ENCODE measurements around the gene TNFRSF13B.

The TNFRSF13B gene

GRCh38 chr17:16943541-16944333 lies 28.2 kb downstream of the TNFRSF13B start:
- H3K4me1 ChIP-seq (ENCODE audit: control insufficient read depth, insufficient read depth, low read length) = no peaks in the 10 kb centered on the region
- H3K4me3 ChIP-seq (ENCODE audit: low read depth, low read length) = no peak overlapping the region
- H3K9ac ChIP-seq (ENCODE audit: low read depth, low read length) = no peak overlapping the region
- no peaks in the 10 kb centered on the region for H3K9me3 ChIP-seq (ENCODE audit: control insufficient read depth, insufficient read depth, low read length)
- H3K27me3 ChIP-seq (ENCODE audit: control insufficient read depth, insufficient read depth, low read length) = no peaks in the 10 kb centered on the region
- H3K36me3 ChIP-seq (ENCODE audit: control insufficient read depth, insufficient read depth, low read length) = no peaks in the 10 kb centered on the region

GRCh38 chr17:16943032-16943352 lies 28.9 kb downstream of the TNFRSF13B start:
- Histone ChIP-seq H3K9me3 (ENCODE audit: control insufficient read depth, insufficient read depth, low read length) (no peaks in the 10 kb centered on the region), H3K4me3 (ENCODE audit: low read depth, low read length) (no peak overlapping the region), H3K9ac (ENCODE audit: low read depth, low read length) (no peak overlapping the region), H3K4me1 (ENCODE audit: control insufficient read depth, insufficient read depth, low read length) (no peaks in the 10 kb centered on the region), H3K36me3 (ENCODE audit: control insufficient read depth, insufficient read depth, low read length) (no peaks in the 10 kb centered on the region), H3K27me3 (ENCODE audit: control insufficient read depth, insufficient read depth, low read length) (no peaks in the 10 kb centered on the region)

DNA sequence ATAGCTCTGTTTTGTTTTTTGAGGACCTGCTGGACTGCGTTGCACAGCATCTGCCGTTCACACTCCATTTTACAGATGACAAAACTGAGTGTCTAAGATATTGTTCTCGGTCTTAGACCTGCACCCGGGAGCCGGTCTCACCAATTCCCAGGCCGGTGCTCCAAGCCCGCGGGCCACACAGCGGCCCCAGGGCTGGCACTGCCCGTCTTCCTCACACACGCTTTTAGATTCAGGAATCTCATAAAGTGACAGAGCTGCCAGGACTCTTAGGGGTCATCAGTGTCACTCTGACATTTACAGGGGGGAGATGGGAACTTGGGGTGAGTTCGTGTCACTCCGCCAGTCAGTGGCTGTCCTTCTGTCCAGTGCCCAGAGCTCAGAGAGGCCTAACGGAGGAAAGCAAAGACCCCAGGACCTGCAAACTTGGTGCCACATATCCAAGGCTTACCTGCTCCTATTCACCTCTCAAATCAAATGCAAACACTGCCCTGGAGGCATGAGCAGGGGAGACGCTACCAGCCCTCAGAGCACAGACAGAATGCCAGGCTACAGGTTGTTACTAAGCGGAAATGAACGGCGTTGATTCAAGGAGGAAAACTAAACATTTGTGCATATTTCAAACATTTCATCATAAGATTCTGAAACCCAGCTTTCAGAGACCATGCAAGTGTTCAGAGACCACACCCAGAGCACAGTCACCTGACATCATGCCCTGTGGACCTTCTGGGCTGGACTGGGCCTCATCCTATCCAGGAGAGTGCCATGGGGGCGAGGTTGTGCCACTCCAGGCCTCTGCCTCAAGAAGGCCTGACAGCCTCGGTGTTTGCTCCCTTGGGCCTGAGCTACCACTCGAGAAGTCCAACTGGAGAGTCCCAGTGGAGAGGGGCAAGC lies 29.5 kb downstream of the TNFRSF13B start:
- Histone ChIP-seq H3K27me3 (ENCODE audit: control insufficient read depth, insufficient read depth, low read length) (no peaks in the 10 kb centered on the region), H3K36me3 (ENCODE audit: control insufficient read depth, insufficient read depth, low read length) (no peaks in the 10 kb centered on the region), H3K9ac (ENCODE audit: low read depth, low read length) (no peak overlapping the region), H3K4me1 (ENCODE audit: control insufficient read depth, insufficient read depth, low read length) (no peaks in the 10 kb centered on the region), H3K9me3 (ENCODE audit: control insufficient read depth, insufficient read depth, low read length) (no peaks in the 10 kb centered on the region), H3K4me3 (ENCODE audit: low read depth, low read length) (no peak overlapping the region)

- no peaks in the 10 kb centered on the region for H3K9me3 ChIP-seq (ENCODE audit: control insufficient read depth, insufficient read depth, low read length)
- no peaks in the 10 kb centered on the region for H3K36me3 ChIP-seq (ENCODE audit: control insufficient read depth, insufficient read depth, low read length)
- H3K4me3 ChIP-seq (ENCODE audit: low read depth, low read length) = no peak overlapping the region
- H3K27me3 ChIP-seq (ENCODE audit: control insufficient read depth, insufficient read depth, low read length) = no peaks in the 10 kb centered on the region
- H3K9ac ChIP-seq (ENCODE audit: low read depth, low read length) = no peak overlapping the region
- no peaks in the 10 kb centered on the region for H3K4me1 ChIP-seq (ENCODE audit: control insufficient read depth, insufficient read depth, low read length)
Measured at GRCh38 chr17:16941072-16942036, 30.6 kb downstream of the TNFRSF13B start.

DNA sequence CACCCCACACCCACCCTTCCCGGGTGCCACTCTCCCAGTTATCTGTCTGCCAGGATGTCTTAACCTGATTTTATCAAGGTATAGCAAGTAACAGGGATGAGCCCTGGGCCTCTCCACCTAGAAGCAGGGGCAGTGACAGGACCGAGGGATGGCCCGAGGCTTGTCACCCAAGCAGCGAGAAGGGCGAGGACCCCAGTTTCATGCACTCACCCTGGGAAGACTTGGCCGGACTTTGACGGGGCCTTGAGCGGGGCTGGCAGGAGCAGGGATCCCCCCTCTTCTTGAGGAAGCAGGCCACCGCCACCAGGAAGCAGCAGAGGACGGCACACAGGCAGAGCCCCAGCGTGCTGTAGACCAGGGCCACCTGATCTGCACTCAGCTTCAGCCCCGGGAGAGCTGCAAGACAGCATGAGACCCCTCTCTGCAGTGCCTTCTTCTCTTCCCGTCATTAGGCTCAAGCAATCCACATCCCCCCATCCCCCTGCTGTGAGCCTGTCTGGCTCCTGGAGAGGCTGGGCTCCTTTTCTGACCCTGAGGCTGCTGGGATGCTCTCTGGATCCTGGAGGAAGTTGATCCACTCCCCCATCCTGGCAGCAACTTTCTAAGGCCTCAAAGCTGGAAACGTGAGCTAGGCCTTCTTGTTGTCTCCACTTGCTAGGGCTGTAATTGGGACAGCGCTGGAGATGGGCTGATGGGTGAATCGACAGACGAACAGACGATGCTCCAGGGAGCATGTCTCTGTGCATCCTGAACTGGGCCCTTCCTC lies 31.6 kb downstream of the TNFRSF13B start:
- H3K9ac ChIP-seq (ENCODE audit: low read depth, low read length) = no peak overlapping the region
- no peak overlapping the region for H3K4me3 ChIP-seq (ENCODE audit: low read depth, low read length)
- H3K9me3 ChIP-seq (ENCODE audit: control insufficient read depth, insufficient read depth, low read length) = no peaks in the 10 kb centered on the region
- H3K4me1 ChIP-seq (ENCODE audit: control insufficient read depth, insufficient read depth, low read length) = no peaks in the 10 kb centered on the region
- no peaks in the 10 kb centered on the region for H3K27me3 ChIP-seq (ENCODE audit: control insufficient read depth, insufficient read depth, low read length)
- no peaks in the 10 kb centered on the region for H3K36me3 ChIP-seq (ENCODE audit: control insufficient read depth, insufficient read depth, low read length)

DNA sequence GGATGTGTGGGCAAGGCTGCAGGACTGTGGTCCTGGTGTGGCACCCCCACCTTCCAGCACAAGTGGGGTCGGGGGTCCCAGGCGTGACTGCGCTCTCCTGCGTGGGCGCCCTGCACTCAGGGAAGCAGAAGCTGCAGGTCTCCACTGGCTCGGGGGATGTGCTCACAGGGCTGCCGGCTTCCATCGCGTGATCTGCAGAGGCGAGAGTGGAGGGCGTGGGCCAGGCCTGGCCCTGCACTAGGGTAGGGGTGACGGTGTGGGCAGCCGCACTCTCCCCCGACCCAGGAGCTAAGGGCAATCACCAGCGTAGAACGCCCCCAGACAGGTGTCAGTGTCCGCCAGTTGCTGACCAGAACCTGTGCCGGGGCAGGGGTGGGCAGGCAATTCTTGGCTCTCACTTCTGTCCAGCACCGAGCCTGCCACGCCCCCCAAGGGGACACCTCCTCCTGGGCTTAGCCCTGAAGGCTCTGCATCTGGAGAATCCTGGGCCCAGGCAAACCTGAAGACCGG lies 32.3 kb downstream of the TNFRSF13B start:
- Histone ChIP-seq H3K4me1 (ENCODE audit: control insufficient read depth, insufficient read depth, low read length) (no peaks in the 10 kb centered on the region), H3K36me3 (ENCODE audit: control insufficient read depth, insufficient read depth, low read length) (no peaks in the 10 kb centered on the region), H3K27me3 (ENCODE audit: control insufficient read depth, insufficient read depth, low read length) (no peaks in the 10 kb centered on the region), H3K9ac (ENCODE audit: low read depth, low read length) (no peak overlapping the region), H3K9me3 (ENCODE audit: control insufficient read depth, insufficient read depth, low read length) (no peaks in the 10 kb centered on the region), H3K4me3 (ENCODE audit: low read depth, low read length) (no peak overlapping the region)

DNA sequence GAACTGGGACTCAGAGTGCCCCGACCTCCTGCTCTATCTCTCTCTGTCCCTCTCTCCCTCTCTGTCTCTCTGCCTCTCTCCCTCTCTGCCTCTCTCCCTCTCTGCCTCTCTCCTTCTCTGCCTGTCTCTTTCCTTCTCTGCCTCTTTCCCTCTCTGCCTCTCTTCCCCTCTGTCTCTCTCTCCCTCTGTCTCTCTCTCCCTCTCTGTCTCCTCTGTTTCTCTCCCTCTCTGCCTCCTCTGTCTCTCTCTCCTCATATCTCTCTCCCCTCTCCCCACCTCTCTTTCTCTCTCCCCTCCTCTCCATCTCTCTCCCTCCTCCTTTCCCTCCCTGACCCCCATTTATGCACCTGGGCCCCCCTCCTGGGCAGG lies 32.7 kb downstream of the TNFRSF13B start:
- Histone ChIP-seq H3K27me3 (ENCODE audit: control insufficient read depth, insufficient read depth, low read length) (no peaks in the 10 kb centered on the region), H3K36me3 (ENCODE audit: control insufficient read depth, insufficient read depth, low read length) (no peaks in the 10 kb centered on the region)

DNA sequence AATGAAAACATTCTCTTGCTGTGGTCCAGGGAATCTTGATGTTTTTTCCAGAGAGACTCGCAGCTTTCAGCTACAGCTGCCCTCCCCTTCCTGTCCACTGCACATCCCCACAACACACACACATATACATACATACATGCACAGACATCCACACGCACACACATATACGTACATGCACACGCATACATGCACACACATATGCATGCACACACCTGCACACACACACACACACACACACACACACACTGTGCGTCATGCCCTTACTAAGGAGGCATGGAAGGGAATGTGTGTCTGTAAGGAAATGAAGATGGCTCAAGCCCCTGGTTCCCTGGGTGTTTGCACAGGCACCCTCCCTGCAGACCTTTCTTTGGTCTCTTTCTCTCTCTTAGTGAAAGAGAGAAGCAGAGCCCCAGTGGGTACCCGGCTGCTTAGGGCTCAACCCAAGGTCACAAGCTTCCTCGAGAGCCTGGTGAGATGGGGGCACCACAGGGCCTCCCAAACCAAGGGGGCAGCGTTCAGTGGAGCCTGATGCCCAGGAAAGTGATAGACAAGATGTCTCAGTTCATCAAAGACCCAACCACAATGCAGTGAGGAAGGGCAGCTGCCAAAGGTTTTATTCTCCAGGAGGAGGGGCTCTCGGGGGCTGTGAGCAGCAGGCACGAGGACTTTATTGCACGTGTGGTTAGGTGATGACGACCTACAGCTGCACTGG lies 33.3 kb downstream of the TNFRSF13B start:
- Histone ChIP-seq H3K4me3 (ENCODE audit: low read depth, low read length) (no peak overlapping the region), H3K36me3 (ENCODE audit: control insufficient read depth, insufficient read depth, low read length) (no peaks in the 10 kb centered on the region), H3K9me3 (ENCODE audit: control insufficient read depth, insufficient read depth, low read length) (no peaks in the 10 kb centered on the region), H3K9ac (ENCODE audit: low read depth, low read length) (no peak overlapping the region), H3K4me1 (ENCODE audit: control insufficient read depth, insufficient read depth, low read length) (no peaks in the 10 kb centered on the region), H3K27me3 (ENCODE audit: control insufficient read depth, insufficient read depth, low read length) (no peaks in the 10 kb centered on the region)

More for the DNA sequence above, 32.7 kb downstream of the TNFRSF13B start:
- no peaks in the 10 kb centered on the region for H3K4me1 ChIP-seq (ENCODE audit: control insufficient read depth, insufficient read depth, low read length)
- H3K4me3 ChIP-seq (ENCODE audit: low read depth, low read length) = no peak overlapping the region
- no peaks in the 10 kb centered on the region for H3K9me3 ChIP-seq (ENCODE audit: control insufficient read depth, insufficient read depth, low read length)
- no peak overlapping the region for H3K9ac ChIP-seq (ENCODE audit: low read depth, low read length)

DNA sequence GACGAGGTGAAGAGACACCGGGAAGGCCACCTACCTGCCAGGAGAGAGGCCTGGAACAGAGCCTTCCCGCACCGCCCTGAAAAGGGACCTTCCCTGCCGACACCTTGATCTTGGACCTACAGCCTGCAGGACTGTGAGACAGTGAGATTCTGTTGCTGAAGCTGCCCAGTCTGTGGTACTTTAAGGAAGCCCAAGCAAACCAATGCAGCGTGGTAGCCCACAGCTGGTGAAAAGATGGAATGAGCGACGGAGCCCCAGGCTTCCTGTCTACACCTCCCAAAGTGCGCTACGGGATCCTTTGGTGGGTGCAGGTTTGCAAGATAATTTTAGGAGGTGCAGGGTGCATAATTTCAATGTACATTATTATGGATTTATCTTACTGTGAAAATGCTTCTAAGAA lies 33.9 kb downstream of the TNFRSF13B start:
- H3K4me3 ChIP-seq (ENCODE audit: low read depth, low read length) = no peak overlapping the region
- no peaks in the 10 kb centered on the region for H3K36me3 ChIP-seq (ENCODE audit: control insufficient read depth, insufficient read depth, low read length)
- H3K27me3 ChIP-seq (ENCODE audit: control insufficient read depth, insufficient read depth, low read length) = no peaks in the 10 kb centered on the region
- no peaks in the 10 kb centered on the region for H3K4me1 ChIP-seq (ENCODE audit: control insufficient read depth, insufficient read depth, low read length)
- H3K9ac ChIP-seq (ENCODE audit: low read depth, low read length) = no peak overlapping the region
- H3K9me3 ChIP-seq (ENCODE audit: control insufficient read depth, insufficient read depth, low read length) = no peaks in the 10 kb centered on the region

GRCh38 chr17:16937431-16937830 lies 34.5 kb downstream of the TNFRSF13B start:
- Histone ChIP-seq H3K4me3 (ENCODE audit: low read depth, low read length) (no peak overlapping the region), H3K27me3 (ENCODE audit: control insufficient read depth, insufficient read depth, low read length) (no peaks in the 10 kb centered on the region), H3K9me3 (ENCODE audit: control insufficient read depth, insufficient read depth, low read length) (no peaks in the 10 kb centered on the region), H3K36me3 (ENCODE audit: control insufficient read depth, insufficient read depth, low read length) (no peaks in the 10 kb centered on the region), H3K9ac (ENCODE audit: low read depth, low read length) (no peak overlapping the region), H3K4me1 (ENCODE audit: control insufficient read depth, insufficient read depth, low read length) (no peaks in the 10 kb centered on the region)

All from iPS-15b (cell line).